AG09319 (cell line): ENCODE results near the gene PDE4D.

ENCODE experiments used
- DNase-seq: peaks from one replicate; pipeline ENCODE4 v3.0.0-alpha.2; 2010; ENCODE audit warnings: low read depth; ENCODE audit errors: extremely low read depth
- TF ChIP-seq, protein P1 (sequence below): IDR thresholded peaks from 2 replicates; pipeline ENCODE4 v1.5.1; 2011; ENCODE audit warnings: low read depth, mild to moderate bottlenecking, inconsistent platforms, low read length, moderate library complexity

PDE4D gene

GRCh38 chr5:58923355-58923754, 970.2 kb downstream of the PDE4D start:
- DNase-seq: no peak
- TF ChIP-seq, protein P1, sequence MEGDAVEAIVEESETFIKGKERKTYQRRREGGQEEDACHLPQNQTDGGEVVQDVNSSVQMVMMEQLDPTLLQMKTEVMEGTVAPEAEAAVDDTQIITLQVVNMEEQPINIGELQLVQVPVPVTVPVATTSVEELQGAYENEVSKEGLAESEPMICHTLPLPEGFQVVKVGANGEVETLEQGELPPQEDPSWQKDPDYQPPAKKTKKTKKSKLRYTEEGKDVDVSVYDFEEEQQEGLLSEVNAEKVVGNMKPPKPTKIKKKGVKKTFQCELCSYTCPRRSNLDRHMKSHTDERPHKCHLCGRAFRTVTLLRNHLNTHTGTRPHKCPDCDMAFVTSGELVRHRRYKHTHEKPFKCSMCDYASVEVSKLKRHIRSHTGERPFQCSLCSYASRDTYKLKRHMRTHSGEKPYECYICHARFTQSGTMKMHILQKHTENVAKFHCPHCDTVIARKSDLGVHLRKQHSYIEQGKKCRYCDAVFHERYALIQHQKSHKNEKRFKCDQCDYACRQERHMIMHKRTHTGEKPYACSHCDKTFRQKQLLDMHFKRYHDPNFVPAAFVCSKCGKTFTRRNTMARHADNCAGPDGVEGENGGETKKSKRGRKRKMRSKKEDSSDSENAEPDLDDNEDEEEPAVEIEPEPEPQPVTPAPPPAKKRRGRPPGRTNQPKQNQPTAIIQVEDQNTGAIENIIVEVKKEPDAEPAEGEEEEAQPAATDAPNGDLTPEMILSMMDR: no peak

GRCh38 chr5:58922461-58923171, 970.9 kb downstream of the PDE4D start:
- TF ChIP-seq, protein P1: no peak
- no peak for DNase-seq

- TF ChIP-seq, protein P1: no peak
- no peak for DNase-seq
Measured at GRCh38 chr5:58921159-58921558, 972.4 kb downstream of the PDE4D start.

DNA sequence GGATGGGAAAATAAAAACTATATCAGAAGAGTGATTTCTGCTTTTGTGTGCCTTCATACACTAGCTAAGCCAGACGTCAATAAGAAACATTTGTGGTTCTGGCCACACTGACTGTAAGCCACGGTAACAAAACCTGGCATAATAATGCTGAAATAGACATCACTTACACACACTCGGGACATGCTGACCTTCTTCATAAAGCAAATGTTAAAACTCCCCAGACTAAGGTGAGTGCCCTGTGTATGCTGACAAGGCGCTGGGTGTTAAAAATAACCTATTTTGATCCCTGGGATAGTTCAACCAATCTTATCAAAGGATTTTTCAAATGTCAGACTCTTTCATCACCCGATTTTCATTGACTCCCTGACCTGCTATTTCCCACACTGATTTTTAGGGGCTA, 973.7 kb downstream of the PDE4D start:
- DNase-seq: no peak
- TF ChIP-seq, protein P1: no peak
